Measurements from ENCODE around the gene TRIM56.
A peak's percentile ranks its signal among the peaks of the same experiment; 100 is the strongest.

Gene TRIM56

GRCh38 chr7:101121991-101122932, 37.0 kb downstream of the TRIM56 start:
- H3K4me3 ChIP-seq (ENCODE audit: low read depth, low read length) = peak overlapping the region; percentile 61
- DNase-seq (ENCODE audit: low read depth) = peak; percentile 40
- TF ChIP-seq CTCF (IDR thresholded peaks at IDR 0.05; ENCODE audit: insufficient read depth, low read depth, low read length, missing control alignments) = no peak

- DNase-seq (ENCODE audit: low read depth) = no peak
- peak overlapping the region; percentile 61 for H3K4me3 ChIP-seq (ENCODE audit: low read depth, low read length)
- no peak for TF ChIP-seq CTCF (IDR thresholded peaks at IDR 0.05; ENCODE audit: insufficient read depth, low read depth, low read length, missing control alignments)
Measured at GRCh38 chr7:101122933-101123702, 37.8 kb downstream of the TRIM56 start.

GRCh38 chr7:101123703-101124068, 38.4 kb downstream of the TRIM56 start:
- DNase-seq (ENCODE audit: low read depth) = no peak
- no peak for TF ChIP-seq CTCF (IDR thresholded peaks at IDR 0.05; ENCODE audit: insufficient read depth, low read depth, low read length, missing control alignments)
- no peak overlapping the region for H3K4me3 ChIP-seq (ENCODE audit: low read depth, low read length)

GRCh38 chr7:101124376-101125056, 39.2 kb downstream of the TRIM56 start:
- H3K4me3 ChIP-seq (ENCODE audit: low read depth, low read length) = no peak overlapping the region
- no peak for DNase-seq (ENCODE audit: low read depth)
- no peak for TF ChIP-seq CTCF (IDR thresholded peaks at IDR 0.05; ENCODE audit: insufficient read depth, low read depth, low read length, missing control alignments)

GRCh38 chr7:101125989-101126650, 40.8 kb downstream of the TRIM56 start:
- H3K4me3 ChIP-seq (ENCODE audit: low read depth, low read length) = no peak overlapping the region
- peak; percentile 76 for DNase-seq (ENCODE audit: low read depth)
- TF ChIP-seq CTCF (IDR thresholded peaks at IDR 0.05; ENCODE audit: insufficient read depth, low read depth, low read length, missing control alignments) = no peak

Measured in GM12865 (cell line).